ENCODE data around the gene TRPM3.

TRPM3 gene

DNA sequence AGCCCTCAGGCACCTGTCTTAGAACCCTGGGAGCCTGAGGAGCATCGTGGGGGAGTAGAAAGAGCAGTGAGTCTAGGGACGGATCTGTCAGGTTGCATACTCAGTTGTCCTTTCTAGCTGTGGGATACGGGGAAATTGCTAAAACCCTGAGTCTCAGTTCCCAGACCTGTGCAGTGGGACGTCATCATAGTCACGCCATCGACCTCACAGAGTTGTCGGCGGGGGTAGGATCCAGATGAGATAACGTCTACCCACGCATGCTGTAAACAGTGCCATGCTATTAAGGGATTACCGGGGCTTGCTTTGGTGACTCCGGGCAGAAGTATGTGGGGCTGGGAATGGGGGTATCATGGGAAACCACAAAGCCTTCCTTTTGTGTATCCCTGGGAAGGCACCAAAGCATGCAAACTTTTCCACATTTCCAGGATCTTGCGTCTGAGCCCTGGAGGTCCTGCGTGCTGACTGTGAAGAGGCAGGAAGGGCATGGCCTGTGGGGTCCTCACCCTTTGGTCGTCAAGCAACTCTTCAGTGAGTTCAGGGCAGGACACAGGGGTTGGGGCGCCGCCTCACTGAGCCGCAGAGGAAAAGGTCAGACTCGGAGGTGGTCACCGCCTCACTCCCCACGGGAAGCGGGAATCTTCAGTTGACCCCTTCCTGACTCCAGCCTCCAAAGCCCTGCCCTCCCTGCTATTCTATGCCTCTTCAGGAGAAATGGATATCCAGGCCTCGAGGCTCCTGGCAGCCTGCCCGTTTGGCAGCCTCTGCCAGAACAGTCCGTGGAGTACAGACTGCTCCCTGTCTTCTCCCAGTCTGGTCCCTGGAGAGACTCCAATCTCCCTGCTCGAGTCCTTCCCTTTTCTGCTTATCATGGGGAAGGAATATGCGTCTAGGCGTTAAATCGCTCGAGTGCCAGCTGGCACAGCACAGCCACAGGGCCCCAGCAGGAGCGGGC, 520.1 kb downstream of the TRPM3 start:
- FAIRE-seq (no peak), DNase-seq (ENCODE audit: extremely low spot score, insufficient read length, low read depth) (no peak)

DNA sequence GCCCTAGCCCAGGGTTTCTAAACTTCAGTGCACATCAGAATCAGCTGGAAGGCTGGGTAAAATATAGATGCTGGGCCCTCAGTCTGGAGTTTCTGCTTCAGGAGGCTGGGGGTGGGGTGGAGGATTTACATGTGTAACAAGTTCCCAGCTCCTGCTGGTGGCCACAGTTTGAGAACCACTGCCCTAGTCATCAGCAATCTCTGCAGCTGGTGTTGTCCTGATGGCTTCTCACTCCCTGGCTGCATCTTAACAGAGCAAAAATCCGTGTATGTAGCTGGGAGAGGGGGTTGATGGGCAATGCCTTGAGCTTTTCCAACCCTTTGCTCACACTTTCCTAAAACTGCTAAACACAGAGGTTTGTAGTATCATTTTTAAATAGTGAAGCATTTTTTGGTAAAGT, 520.9 kb downstream of the TRPM3 start:
- DNase-seq (ENCODE audit: extremely low spot score, insufficient read length, low read depth) (no peak), FAIRE-seq (no peak)

DNA sequence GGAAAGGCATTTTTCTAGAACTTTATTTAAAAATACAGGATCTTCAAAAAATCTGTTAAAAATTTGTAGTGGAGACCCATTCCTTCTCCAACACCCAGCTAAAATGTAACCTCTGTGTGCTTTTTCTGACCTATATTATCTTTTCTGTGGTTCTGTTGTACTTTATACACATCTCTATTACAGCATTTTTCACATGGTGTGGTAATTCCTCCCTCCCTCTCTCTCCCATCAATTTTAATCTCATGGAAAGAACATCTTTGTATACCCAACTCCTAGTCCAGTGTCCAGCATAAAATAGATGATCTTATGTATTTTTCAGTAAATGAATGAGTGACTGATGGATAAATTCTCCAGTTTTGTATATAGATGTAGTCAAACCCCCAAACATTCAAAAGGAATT, 523.5 kb downstream of the TRPM3 start:
- FAIRE-seq (no peak), DNase-seq (ENCODE audit: extremely low spot score, insufficient read length, low read depth) (no peak)

DNA sequence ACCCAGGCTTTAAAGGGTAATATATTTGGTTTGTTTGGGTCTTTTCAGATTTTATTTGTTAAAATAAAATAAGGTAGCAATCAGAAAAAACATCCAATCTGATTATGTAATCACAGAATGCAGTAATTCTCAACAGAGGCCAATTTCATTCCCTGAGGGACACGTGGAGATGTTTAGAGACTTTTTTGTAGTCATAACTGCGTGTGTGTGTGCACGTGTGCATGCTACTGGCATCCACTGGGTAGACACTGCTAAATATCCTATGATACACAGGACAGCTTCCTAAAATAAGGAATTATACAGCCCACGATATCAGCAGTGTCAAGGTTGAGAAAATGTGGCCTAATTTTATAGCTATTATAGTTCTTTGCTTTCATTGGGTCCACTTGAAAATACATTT, 526.2 kb downstream of the TRPM3 start:
- no peak for DNase-seq (ENCODE audit: extremely low spot score, insufficient read length, low read depth)
- FAIRE-seq = no peak

DNA sequence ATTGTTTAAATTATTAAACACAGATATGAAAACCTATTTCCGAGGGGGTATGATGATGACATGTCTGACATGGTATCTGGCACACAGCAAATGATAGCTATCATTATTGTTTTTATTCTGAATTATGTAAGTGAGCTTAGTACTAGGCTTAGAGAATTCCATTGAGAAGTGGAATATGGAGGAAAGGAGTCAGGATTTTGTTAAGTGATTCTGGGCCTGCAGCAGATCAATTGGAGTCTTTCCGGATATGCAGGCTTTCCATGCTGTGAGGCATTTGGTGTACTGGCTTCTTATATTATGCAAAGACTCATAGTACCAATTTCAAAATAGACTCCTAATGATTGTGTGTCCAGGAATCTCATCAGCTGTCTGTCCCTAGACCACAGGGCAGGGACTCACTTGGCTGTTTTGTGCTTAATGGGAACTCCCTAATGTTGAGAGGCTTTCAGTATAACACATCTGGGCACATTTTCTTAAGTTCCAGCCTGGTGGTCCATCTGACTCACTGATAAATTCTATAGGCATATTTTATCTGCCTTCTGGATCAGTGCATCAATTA, 527.0 kb downstream of the TRPM3 start:
- FAIRE-seq (no peak), DNase-seq (ENCODE audit: extremely low spot score, insufficient read length, low read depth) (no peak)

DNA sequence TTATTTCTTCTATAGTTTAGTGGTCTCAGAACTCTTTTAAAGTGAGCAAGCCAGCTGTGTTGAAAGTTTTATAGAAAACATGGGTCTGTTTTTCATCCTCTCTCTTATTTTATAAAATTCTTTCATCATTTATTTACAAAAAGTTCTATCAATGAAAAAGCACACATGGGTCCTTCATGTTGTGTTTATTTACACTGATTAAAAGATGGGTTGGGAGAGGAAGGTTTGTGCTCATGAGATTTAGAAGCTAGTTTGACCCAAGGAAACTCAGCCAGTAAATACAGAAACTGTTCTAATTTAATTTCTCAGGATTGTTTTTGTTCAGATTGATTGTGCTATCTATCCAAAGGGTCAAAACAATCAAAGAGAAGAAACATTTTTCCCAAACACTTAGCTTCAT, 528.2 kb downstream of the TRPM3 start:
- DNase-seq (ENCODE audit: extremely low spot score, insufficient read length, low read depth) (no peak), FAIRE-seq (no peak)

DNA sequence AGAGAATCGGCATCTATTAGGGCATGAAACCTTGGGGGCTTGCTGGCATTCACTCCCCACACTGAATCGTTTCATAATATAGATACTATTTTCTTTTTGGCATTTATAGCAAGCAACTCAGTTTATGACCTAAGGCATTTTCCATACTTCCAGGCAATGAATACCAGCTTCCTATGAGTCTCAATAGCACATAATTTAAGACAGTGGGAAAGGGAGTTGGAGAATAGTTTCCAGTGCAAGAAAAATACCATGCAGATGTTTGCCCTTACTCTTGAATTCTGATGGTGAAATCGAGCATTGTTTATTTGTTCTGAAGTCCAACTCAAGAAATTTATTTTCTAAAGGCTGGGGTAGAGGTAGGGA, 531.1 kb downstream of the TRPM3 start:
- DNase-seq (ENCODE audit: extremely low spot score, insufficient read length, low read depth) (no peak), FAIRE-seq (no peak)

DNA sequence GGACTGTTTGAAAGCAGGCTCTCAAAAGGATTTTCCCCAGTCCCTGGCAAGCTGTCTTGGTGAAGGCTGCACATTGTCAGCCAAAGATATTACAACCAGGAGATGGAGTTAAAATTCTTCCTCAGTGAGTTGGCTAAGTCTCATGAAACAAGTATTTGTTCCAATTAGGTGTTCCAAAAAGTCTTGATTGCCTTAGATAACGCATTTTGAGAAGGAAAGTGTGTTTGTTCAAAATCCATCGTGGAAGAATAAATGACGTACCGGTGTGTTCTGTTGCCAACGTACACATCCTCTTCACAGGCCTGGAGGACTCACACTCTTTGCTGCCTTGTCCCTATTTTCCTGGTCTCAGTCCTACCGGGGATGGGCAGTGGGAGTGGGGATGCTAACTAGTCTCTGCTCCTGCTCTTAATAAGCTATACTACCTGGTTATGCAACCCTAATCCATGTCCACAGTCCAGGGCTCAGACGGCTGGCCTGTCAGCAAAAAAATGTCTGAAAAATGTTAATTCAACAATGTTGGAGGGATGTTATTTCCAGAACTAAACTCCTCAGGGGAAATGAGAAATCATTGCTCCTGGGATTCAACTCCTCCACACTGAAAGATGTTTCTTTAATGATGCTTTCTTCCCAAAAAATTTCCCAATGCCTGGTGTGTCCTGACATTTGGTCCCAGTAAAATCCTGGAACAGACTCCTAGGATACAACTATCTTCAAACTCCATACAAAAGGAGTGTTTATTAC, 531.7 kb downstream of the TRPM3 start:
- DNase-seq (ENCODE audit: extremely low spot score, insufficient read length, low read depth) (no peak), FAIRE-seq (no peak)

DNA sequence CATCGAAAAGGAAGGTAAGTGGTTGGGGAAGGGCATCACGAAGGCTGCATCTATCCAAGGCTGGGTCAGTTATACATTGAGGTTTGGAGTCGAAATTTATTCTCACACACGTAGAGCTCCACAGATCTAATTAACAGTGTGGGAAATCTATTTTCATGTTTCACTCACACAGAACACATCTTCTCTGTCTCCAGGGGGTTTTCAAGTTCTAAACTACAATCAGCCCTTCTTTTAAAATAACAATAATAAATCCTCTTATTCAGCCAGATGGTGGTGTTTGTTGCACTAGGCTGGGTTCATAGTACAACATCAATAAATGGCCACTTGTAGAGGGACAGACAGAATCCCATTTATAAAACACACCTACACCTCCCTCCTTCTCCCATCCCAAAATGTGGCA, 532.4 kb downstream of the TRPM3 start:
- FAIRE-seq (no peak), DNase-seq (ENCODE audit: extremely low spot score, insufficient read length, low read depth) (no peak)

DNA sequence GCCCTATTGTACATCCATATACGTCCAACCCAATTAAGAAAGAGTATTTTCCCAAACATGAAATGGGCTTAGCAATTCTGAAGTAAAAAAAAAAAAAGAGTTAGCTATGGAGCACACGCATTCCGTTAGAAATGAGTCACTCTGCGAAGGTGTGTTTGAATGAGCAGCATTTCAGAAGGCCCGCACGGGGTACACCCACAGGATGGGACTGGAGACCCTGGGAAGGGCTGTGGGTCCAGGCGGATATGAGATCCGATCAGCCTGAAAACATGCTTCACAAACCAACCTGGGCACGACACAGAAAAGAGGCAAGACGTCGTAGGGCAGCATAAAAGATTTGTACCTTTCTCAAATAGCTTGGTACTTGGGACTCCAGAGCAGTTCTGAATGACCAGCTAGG, 533.0 kb downstream of the TRPM3 start:
- no peak for DNase-seq (ENCODE audit: extremely low spot score, insufficient read length, low read depth)
- no peak for FAIRE-seq

DNA sequence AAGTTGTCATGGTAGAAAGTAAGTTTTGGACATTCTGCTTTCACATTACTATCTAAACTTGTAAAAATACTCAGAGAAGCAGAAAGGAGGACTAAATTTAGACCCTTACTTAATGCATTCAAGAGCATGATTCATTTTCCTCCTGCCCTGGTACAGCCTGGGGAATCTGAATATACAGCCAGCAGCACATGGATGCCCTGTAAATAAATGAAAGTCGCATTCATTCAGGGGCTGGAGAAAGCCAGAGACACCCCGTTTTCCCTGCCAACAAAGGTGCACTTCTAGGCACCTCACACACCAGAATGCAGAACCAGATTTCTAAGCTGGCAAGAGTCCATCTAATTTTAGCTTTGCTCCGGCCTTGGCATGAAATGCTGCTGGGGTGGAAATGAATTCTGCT, 534.2 kb downstream of the TRPM3 start:
- DNase-seq (ENCODE audit: extremely low spot score, insufficient read length, low read depth) (no peak), FAIRE-seq (no peak)

DNA sequence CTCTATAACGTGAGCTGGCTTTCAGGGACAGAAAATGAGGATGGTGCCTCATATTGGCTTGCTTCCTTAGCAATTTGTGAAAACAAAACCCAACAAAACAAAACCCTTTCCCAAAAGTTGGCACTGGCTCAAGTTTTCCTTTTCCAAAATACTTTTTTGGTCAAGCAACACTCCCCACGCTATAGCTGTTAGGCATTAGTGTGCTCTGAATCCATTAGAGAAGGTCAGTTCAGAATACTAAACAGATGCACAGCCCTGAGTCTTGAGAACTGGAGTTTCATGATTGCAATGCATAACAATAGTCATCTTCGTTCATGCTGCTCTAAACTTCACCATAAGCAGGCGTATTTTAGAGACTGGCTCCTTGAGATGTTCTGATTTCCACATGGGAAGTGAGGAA, 534.9 kb downstream of the TRPM3 start:
- no peak for DNase-seq (ENCODE audit: extremely low spot score, insufficient read length, low read depth)
- no peak for FAIRE-seq

DNA sequence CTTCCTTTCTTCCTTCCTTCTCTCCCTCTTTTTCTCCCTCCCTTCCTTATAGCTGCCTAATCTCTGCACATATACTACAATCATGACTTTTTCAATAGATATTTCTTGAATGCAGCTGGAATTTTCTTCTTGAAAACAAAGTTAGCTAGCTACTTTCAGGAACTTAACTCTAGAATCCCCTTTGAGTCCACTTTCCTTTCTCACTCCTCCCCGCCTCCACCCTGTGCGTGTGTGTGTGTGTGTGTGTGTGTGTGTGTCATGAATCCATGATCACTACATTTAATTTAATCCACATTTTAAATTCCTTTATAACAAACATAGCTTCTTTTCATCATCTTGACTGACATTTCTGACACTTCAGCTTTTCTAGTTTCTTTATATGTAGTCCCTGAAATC, 539.5 kb downstream of the TRPM3 start:
- FAIRE-seq = no peak
- no peak for DNase-seq (ENCODE audit: extremely low spot score, insufficient read length, low read depth)

DNA sequence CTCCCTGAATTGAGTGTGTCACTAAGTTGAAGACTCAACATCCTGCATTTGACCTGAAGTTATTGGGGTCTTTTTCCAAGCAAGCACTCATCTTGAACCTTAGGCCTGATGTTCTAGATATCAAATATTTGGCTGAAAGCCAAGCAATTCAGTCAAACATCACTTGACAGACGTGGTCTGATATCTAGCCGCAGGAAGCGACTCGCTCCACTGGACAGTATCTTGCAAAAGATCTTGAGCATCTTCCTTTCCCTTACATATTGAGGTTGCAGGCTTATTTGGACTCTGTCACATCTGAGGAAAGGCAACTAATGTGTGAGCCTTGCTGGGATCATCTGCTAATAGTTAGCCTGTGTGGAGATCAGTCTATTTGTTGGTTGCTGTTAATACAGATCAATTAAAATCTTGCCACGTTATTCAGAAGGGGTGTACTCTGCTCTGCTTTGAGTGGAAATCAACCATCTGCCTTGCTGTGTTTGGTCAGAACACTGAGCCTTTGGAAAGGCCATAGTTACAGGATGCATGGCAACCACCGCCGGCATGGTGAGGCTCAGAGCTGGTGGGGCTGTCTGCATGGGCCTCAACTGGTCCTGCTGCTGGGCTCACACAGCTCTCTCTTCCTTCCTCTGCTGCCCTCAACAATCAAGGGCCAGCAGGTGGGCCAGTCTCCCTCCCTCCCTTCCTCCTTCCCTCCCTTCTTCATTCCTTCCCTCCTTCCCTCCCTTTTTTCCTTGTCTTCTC, 540.0 kb downstream of the TRPM3 start:
- FAIRE-seq (peak; percentile 54), DNase-seq (ENCODE audit: extremely low spot score, insufficient read length, low read depth) (no peak)

DNA sequence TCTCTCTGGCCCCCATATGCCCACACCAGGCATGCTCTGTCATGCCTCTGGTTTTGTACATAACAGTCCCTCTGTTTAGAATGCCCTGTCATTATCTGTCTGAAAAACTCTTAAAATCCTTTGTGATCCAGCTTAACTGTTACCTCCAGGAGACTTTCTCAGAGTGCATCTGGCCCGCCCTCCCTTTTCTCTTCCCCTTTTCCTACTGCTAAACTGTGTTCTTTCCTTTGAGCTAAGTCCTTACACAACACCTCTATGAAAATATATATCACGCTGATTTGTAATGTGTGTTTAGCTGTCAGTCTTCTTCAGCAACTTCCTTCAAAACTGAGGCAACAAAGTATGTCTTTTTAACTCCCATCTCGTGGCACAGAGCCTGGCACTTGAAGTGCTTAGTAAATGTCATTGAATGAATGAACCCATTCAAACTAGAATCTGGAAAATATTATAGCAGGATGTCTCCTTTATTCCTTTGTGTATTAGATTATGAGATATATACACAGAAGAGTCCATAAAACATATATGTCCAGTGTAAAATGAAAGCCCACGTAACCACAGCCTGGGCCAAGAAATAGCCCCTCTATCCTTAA, 540.7 kb downstream of the TRPM3 start:
- no peak for FAIRE-seq
- no peak for DNase-seq (ENCODE audit: extremely low spot score, insufficient read length, low read depth)

DNA sequence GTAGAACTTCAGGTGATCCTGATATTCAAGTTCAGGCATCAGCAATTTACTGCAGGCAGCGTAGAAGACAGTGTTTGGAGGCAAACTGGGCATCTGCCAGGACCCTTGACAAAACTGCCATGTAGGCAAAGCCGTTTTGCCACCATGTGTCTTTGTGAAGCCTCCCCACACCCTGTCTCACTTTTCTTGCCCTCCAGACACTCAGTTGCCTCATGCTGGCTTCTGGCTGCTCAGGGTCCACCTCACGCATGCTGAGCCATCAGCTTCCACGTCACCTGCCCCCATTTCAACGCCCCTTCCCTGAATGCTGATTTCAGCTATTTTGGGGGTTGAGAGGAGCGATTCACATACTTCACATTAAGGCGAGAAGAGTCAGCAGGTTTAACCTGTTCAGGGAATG, 541.7 kb downstream of the TRPM3 start:
- no peak for DNase-seq (ENCODE audit: extremely low spot score, insufficient read length, low read depth)
- FAIRE-seq = no peak

DNA sequence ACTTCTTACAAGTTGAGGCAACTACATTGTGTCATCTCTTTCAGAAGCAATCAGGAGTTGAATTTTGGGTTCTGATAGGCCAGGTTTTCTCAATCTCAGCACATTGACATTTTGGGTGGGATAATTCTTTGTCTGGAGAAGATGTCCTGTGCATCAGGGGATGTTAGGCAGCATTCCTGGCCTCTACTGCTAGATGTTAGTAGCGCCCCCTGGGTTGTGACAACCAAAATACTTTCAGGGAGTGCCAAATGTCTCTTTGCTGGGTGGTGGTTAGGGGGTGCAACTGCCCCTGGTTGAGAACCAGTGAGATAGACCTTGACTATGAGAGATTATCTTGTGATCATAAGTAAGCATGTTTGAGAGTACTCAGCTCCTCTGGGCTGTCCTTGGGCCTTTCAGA, 542.7 kb downstream of the TRPM3 start:
- no peak for FAIRE-seq
- no peak for DNase-seq (ENCODE audit: extremely low spot score, insufficient read length, low read depth)

DNA sequence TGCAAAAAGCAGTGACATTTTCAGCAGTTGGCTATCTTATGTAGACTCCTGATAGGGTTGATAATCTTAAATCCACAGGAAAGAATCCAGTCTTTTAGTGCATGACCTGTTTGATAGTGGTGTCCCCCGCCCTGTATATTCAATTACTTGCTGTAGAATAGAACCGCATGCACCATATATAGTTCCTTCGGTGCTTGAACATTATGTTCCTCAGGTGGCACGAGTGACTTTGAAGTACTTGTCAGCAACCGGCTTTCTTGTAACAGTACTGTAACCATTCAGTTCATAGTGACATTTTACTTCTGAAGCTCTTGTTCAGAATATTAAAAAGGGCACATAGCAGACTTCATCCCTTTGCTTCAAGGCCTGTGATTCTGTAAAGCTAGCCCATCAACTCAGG, 543.8 kb downstream of the TRPM3 start:
- DNase-seq (ENCODE audit: extremely low spot score, insufficient read length, low read depth) (no peak), FAIRE-seq (peak; percentile 36)

DNA sequence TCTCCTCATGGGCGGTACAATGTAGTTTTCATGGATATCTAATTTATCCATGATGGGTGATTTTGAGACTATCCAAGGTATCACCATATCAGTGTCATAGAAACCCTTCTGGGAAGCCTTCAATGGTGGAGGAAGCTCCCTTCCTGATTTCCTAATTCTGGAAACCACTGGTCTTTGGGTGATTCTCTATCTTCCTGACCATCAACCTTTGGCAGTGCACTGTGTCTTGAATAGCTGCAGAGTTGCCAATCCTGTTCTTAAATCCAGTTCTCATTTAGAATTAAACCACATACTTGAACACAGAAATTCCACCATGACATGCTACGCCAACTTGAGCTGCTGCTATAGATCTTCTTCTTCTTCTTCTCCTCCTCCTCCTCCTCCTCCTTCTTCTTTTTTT, 545.3 kb downstream of the TRPM3 start:
- DNase-seq (ENCODE audit: extremely low spot score, insufficient read length, low read depth) = no peak
- FAIRE-seq = no peak

DNA sequence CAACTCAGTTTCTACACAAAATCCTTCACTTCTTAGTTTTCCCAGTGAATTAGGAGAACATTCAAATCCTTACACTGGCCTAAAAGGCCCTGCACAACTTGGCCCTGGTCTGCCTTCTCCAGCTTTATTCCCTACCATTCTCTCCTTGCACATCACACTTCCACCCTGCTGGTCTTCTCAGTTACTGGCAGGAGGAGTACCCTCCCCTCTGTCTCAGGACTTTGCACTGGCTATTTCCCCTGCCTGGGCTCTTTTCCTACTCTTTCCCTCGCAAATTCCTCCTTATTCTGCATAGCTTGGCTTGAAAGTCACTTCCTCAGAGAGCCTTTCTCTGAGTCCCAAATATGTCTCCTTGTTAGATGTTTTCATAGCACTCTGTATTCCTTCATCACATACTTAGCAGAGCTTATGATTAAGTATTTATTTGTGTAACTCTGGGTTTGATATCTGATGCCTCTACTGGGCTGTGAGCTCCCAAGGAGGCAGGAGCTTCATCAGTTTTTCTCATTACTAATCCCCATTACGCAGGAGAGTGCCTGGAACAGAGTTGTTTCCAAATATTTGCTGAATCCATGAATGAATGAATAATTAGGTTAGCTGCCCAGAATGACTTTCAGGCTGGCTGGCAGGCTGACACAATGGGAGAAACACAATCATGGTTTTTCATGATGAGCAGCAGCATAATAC, 547.1 kb downstream of the TRPM3 start:
- no peak for FAIRE-seq

More for the DNA sequence above, 547.1 kb downstream of the TRPM3 start:
- no peak for DNase-seq (ENCODE audit: extremely low spot score, insufficient read length, low read depth)

Data from GM18507 (cell line).